ENCODE results near the gene CCDC57. TPM values are rescaled to one million over a fixed set of nuclear protein-coding genes. Genes with fewer than 3 reads are reported as not detected.

CCDC57 gene
- total and polyA plus RNA-seq, 9 of the 15 experiments (the other 6 are each of a cell fraction or from before 2014, with no cell fraction given), result 0.83 to 36.2 (median 13.6) TPM

DNA sequence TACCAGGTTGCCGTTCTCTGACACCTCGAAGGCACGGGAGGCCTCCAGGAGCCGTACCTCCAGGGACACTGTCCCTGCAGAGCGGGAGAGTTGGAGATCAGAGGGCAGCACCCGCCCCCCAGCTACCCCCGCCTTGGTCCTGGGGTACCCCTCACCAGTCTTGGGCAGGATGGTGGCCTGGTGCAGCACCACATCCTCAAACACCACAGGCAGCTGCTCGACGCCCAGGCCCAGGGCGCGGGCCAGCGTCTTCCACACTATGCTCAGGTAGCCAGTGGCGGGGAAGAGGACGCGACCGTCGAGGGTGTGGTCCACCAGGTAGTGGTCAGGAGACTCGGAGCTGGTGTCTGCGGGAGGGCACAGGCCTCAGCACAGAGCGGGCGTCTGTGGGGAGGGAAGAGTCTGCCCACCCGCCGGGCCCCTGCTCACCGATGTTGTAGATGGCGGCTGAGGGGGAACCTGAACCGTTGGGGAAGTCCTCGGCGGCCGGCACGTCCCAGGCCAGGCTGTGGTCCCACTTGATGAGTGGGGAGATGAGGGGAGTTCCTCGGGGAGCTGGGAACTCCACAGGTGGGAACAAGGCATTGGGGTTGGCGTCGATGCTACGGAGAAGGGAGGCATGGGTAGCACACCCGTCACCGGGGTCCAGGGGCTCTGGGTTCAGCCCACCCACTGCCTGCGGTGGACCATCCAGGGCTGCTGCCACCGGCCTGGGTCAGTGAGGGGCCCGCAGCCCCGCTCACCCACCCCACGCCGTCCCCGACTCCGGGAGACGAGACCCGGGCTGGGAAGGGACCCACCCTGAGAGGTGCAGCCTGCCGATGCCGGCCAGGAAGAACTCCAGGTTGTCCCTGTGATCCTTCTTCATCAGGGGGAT lies 124.4 kb downstream of the CCDC57 start:
- FAIRE-seq (no peak), DNase-seq (ENCODE audit: extremely low read depth in 1 of 4, low spot score in 3 of 4) (no peak), ATAC-seq (no peak)
- BruUV-seq (replicated peaks), result TSS peak; percentile 17
- H3K27ac ChIP-seq (ENCODE audit: extremely low read depth, low read depth, low read length), result no peak overlapping the region
- H3K36me3 ChIP-seq (ENCODE audit: control insufficient read depth, insufficient read depth, low read length), result peaks cover 100% of the 10 kb centered on the region; the same call in 2 of the 3 replicates
- no peak overlapping the region for H2AFZ ChIP-seq (ENCODE audit: low read depth, low read length)
- H3K4me1 ChIP-seq (replicated peaks in 1 of 2; ENCODE audit: control insufficient read depth in 2 of 2, insufficient read depth in 2 of 2, low read length in 2 of 2), result peaks cover 0 to 63% of the 10 kb centered on the region in 2 experiments; a peak in 1 of 5 replicates
- H3K4me2 ChIP-seq (ENCODE audit: insufficient read depth, low read length), result no peak overlapping the region
- H3K27me3 ChIP-seq (ENCODE audit: control insufficient read depth in 2 of 2, insufficient read depth in 2 of 2, low read length in 2 of 2), result no peaks in the 10 kb centered on the region
- intact Hi-C loops (cut with micrococcal nuclease), result no loop called here
- peaks cover 23% of the 10 kb centered on the region for H4K20me1 ChIP-seq (replicated peaks; ENCODE audit: control insufficient read depth, insufficient read depth, low read length)
- H3K9me3 ChIP-seq (replicated peaks; ENCODE audit: control insufficient read depth, insufficient read depth, low read depth, low read length), result no peaks in the 10 kb centered on the region
- no peaks in the 10 kb centered on the region for H3K9me1 ChIP-seq (ENCODE audit: control insufficient read depth, insufficient read depth, low read length)
- ChIA-PET CTCF (ENCODE audit: low intra/inter-chr PET ratio) (no interaction called here), POLR2A (interaction anchor here (0.8 to 5.9 kb wide), 4 partner anchors 10 to 25 kb away, joined by 3 to 52 read pairs (median 10); partner anchors contain the start of gene FASN)
- no peak overlapping the region for H3K4me3 ChIP-seq
- H3K79me2 ChIP-seq (ENCODE audit: control insufficient read depth, insufficient read depth, low read length), result peaks cover 29% of the 10 kb centered on the region
- peak overlapping the region in 1 of 2 experiments; percentile 23; a peak in 1 of 4 replicates for H3K9ac ChIP-seq (ENCODE audit: insufficient read depth in 1 of 2, low read depth in 2 of 2, low read length in 2 of 2)
- WGBS (ENCODE audit: insufficient coverage, low coverage, missing lambda C conversion rate), result 96% methylated on average over 34 of the region's 48 CpGs
- in situ Hi-C loops (cut with MboI), result no loop called here
- peak; percentile 16; the same call in 1 of the 2 replicates for TF ChIP-seq SUPT5H (IDR thresholded peaks at IDR 0.05)
- TF ChIP-seq, protein P1, sequence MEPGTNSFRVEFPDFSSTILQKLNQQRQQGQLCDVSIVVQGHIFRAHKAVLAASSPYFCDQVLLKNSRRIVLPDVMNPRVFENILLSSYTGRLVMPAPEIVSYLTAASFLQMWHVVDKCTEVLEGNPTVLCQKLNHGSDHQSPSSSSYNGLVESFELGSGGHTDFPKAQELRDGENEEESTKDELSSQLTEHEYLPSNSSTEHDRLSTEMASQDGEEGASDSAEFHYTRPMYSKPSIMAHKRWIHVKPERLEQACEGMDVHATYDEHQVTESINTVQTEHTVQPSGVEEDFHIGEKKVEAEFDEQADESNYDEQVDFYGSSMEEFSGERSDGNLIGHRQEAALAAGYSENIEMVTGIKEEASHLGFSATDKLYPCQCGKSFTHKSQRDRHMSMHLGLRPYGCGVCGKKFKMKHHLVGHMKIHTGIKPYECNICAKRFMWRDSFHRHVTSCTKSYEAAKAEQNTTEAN (CRISPR knock-in tag; IDR thresholded peaks at IDR 0.05), result no peak
- peak; percentile 63; the same call in 1 of the 2 replicates for TF ChIP-seq POLR2AphosphoS5 (IDR thresholded peaks at IDR 0.05; ENCODE audit: control insufficient read depth, insufficient read depth, low read depth, low read length)
- no peak for TF ChIP-seq ZNF695 (CRISPR knock-in tag; IDR thresholded peaks at IDR 0.05)
- TF ChIP-seq RBM22 (IDR thresholded peaks at IDR 0.05; ENCODE audit: low read depth, low read length, poor library complexity, severe bottlenecking), result peak; percentile 77
- TF ChIP-seq POLR2G (IDR thresholded peaks at IDR 0.05; ENCODE audit: low read depth, low read length), result peak; percentile 21; the same call in 1 of the 2 replicates
- TF ChIP-seq PRPF4 (IDR thresholded peaks at IDR 0.05; ENCODE audit: insufficient read depth, low read depth, low read length, poor library complexity, severe bottlenecking), result peak; percentile 18
- no peak for TF ChIP-seq ASH1L (IDR thresholded peaks at IDR 0.05; ENCODE audit: borderline replicate concordance, low read depth, partially characterized antibody)
- peak; percentile 44 for TF ChIP-seq RBFOX2 (IDR thresholded peaks at IDR 0.05; ENCODE audit: low read depth, low read length)
- TF ChIP-seq, protein P2, sequence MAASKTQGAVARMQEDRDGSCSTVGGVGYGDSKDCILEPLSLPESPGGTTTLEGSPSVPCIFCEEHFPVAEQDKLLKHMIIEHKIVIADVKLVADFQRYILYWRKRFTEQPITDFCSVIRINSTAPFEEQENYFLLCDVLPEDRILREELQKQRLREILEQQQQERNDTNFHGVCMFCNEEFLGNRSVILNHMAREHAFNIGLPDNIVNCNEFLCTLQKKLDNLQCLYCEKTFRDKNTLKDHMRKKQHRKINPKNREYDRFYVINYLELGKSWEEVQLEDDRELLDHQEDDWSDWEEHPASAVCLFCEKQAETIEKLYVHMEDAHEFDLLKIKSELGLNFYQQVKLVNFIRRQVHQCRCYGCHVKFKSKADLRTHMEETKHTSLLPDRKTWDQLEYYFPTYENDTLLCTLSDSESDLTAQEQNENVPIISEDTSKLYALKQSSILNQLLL (CRISPR knock-in tag; IDR thresholded peaks at IDR 0.05; ENCODE audit: borderline replicate concordance), result no peak
- TF ChIP-seq ZNF165 (CRISPR knock-in tag; IDR thresholded peaks at IDR 0.05; ENCODE audit: borderline replicate concordance), result no peak
- TF ChIP-seq ZNF134 (CRISPR knock-in tag; conservative IDR thresholded peaks at IDR 0.05), result no peak
- TF ChIP-seq, protein P3, sequence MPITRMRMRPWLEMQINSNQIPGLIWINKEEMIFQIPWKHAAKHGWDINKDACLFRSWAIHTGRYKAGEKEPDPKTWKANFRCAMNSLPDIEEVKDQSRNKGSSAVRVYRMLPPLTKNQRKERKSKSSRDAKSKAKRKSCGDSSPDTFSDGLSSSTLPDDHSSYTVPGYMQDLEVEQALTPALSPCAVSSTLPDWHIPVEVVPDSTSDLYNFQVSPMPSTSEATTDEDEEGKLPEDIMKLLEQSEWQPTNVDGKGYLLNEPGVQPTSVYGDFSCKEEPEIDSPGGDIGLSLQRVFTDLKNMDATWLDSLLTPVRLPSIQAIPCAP (CRISPR knock-in tag; IDR thresholded peaks at IDR 0.05; ENCODE audit: borderline replicate concordance), result no peak
- TF ChIP-seq POLR2A (conservative IDR thresholded peaks at IDR 0.05), result peak; percentile 41; the same call in 1 of the 2 replicates
- TF ChIP-seq, protein P4, sequence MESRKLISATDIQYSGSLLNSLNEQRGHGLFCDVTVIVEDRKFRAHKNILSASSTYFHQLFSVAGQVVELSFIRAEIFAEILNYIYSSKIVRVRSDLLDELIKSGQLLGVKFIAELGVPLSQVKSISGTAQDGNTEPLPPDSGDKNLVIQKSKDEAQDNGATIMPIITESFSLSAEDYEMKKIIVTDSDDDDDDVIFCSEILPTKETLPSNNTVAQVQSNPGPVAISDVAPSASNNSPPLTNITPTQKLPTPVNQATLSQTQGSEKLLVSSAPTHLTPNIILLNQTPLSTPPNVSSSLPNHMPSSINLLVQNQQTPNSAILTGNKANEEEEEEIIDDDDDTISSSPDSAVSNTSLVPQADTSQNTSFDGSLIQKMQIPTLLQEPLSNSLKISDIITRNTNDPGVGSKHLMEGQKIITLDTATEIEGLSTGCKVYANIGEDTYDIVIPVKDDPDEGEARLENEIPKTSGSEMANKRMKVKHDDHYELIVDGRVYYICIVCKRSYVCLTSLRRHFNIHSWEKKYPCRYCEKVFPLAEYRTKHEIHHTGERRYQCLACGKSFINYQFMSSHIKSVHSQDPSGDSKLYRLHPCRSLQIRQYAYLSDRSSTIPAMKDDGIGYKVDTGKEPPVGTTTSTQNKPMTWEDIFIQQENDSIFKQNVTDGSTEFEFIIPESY (CRISPR knock-in tag; IDR thresholded peaks at IDR 0.05), result peak; percentile 24; the same call in 1 of the 2 replicates
